ENCODE data around the gene CIITA. TPM values are rescaled to one million over a fixed set of nuclear protein-coding genes. Genes with fewer than 3 reads are reported as not detected.
"Not testable (repeated sequence)": the region's sequence is repeated elsewhere in the genome, so short reads cannot be mapped to it uniquely, and the experiment has no call there.

CIITA gene
- total and polyA plus RNA-seq, 9 donors, result 0.98 to 3.7 (median 1.5) TPM

GRCh38 chr16:10926094-10926493 is 49.1 kb downstream of the CIITA start:
- 60% methylated on average over 2 of the region's 4 CpGs for WGBS (ENCODE audit: insufficient coverage)
- peaks cover 60% of the 10 kb centered on the region for H3K36me3 ChIP-seq (ENCODE audit: control insufficient read depth, insufficient read depth, low read length)
- H3K27ac ChIP-seq (ENCODE audit: low read length), result no peak overlapping the region
- peaks cover 36% of the 10 kb centered on the region for H3K4me1 ChIP-seq (ENCODE audit: control insufficient read depth, insufficient read depth, low read length)
- no peaks in the 10 kb centered on the region for H3K27me3 ChIP-seq (ENCODE audit: control insufficient read depth, insufficient read depth, low read length)
- DNase-seq, result no peak
- H3K9me3 ChIP-seq (replicated peaks; ENCODE audit: control insufficient read depth, low read depth, low read length), result no peaks in the 10 kb centered on the region
- H3K4me3 ChIP-seq (ENCODE audit: low read length), result no peak overlapping the region

- Histone ChIP-seq H3K27ac (ENCODE audit: low read length) (no peak overlapping the region), H3K27me3 (ENCODE audit: control insufficient read depth, insufficient read depth, low read length) (no peaks in the 10 kb centered on the region), H3K4me3 (ENCODE audit: low read length) (no peak overlapping the region), H3K36me3 (ENCODE audit: control insufficient read depth, insufficient read depth, low read length) (peaks cover 57% of the 10 kb centered on the region), H3K9me3 (replicated peaks; ENCODE audit: control insufficient read depth, low read depth, low read length) (no peaks in the 10 kb centered on the region), H3K4me1 (ENCODE audit: control insufficient read depth, insufficient read depth, low read length) (peaks cover 28% of the 10 kb centered on the region)
- DNase-seq, result no peak
- 90% methylated on average over 2 of the region's 5 CpGs for WGBS (ENCODE audit: insufficient coverage)
Observed at GRCh38 chr16:10926867-10927266, 49.9 kb downstream of the CIITA start.

- Histone ChIP-seq H3K27ac (ENCODE audit: low read length) (no peak overlapping the region), H3K36me3 (ENCODE audit: control insufficient read depth, insufficient read depth, low read length) (peaks cover 61% of the 10 kb centered on the region)
Observed at GRCh38 chr16:10927497-10928112, 50.6 kb downstream of the CIITA start.

DNA sequence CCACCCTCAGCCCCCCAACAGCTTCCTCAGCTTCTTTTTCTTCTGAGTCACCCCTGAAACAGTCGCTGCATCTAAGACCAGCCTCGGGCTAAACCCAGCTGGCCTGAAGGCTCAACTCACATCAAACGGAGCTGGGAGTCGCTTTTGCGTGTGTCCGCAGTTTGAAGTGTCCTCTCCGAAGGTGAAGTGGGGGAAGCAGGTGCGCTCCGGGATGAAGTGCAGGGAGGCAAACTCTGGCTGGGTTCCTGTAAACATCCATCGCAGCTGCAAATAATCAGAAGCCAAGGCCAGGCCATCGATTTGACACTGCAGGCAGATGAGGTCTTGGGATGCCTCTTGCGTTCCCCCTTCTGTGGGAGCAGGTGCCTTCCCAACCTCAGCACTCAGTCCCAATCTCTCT is 52.1 kb downstream of the CIITA start:
- not testable (repeated sequence) for H3K4me3 ChIP-seq (ENCODE audit: low read length); H3K9me3 ChIP-seq (replicated peaks; ENCODE audit: control insufficient read depth, low read depth, low read length); H3K27ac ChIP-seq (ENCODE audit: low read length); H3K4me1 ChIP-seq (ENCODE audit: control insufficient read depth, insufficient read depth, low read length); H3K27me3 ChIP-seq (ENCODE audit: control insufficient read depth, insufficient read depth, low read length); DNase-seq
- 82% methylated on average over 8 of the region's 12 CpGs for WGBS (ENCODE audit: insufficient coverage)
- peaks cover 73% of the 10 kb centered on the region for H3K36me3 ChIP-seq (ENCODE audit: control insufficient read depth, insufficient read depth, low read length)

More at GRCh38 chr16:10927497-10928112, 50.6 kb downstream of the CIITA start:
- WGBS (ENCODE audit: insufficient coverage), result 92% methylated on average over 7 of the region's 11 CpGs
- Histone ChIP-seq H3K4me1 (ENCODE audit: control insufficient read depth, insufficient read depth, low read length) (peaks cover 22% of the 10 kb centered on the region), H3K4me3 (ENCODE audit: low read length) (no peak overlapping the region), H3K27me3 (ENCODE audit: control insufficient read depth, insufficient read depth, low read length) (no peaks in the 10 kb centered on the region), H3K9me3 (replicated peaks; ENCODE audit: control insufficient read depth, low read depth, low read length) (no peaks in the 10 kb centered on the region)
- DNase-seq, result no peak

GRCh38 chr16:10929853-10930754 is 53.1 kb downstream of the CIITA start:
- H3K4me1 ChIP-seq (ENCODE audit: control insufficient read depth, insufficient read depth, low read length), result peaks cover 8% of the 10 kb centered on the region
- H3K4me3 ChIP-seq (ENCODE audit: low read length), result no peak overlapping the region
- 81% methylated on average over 12 of the region's 15 CpGs for WGBS (ENCODE audit: insufficient coverage)
- peaks cover 73% of the 10 kb centered on the region for H3K36me3 ChIP-seq (ENCODE audit: control insufficient read depth, insufficient read depth, low read length)
- no peaks in the 10 kb centered on the region for H3K9me3 ChIP-seq (replicated peaks; ENCODE audit: control insufficient read depth, low read depth, low read length)
- H3K27ac ChIP-seq (ENCODE audit: low read length), result no peak overlapping the region
- H3K27me3 ChIP-seq (ENCODE audit: control insufficient read depth, insufficient read depth, low read length), result no peaks in the 10 kb centered on the region
- no peak for DNase-seq

DNA sequence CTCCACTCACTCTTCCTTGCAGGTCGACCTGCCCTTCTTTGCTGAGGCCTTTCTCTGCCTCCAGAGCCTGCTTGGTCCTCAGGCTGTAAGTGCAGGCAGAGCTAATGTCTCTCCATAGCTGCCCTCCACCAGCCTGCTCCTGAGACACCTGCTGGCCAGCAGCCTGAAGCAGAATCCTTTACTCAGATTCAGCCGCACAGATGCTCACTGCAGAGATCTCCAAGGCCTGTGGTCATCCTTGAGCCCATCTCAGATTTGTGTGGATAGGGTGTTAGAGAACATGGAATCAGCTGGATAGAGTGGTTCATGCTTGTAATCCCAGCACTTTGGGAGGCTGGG is 53.7 kb downstream of the CIITA start:
- Histone ChIP-seq H3K27ac (ENCODE audit: low read length) (no peak overlapping the region), H3K4me1 (ENCODE audit: control insufficient read depth, insufficient read depth, low read length) (peaks cover 11% of the 10 kb centered on the region), H3K27me3 (ENCODE audit: control insufficient read depth, insufficient read depth, low read length) (no peaks in the 10 kb centered on the region), H3K36me3 (ENCODE audit: control insufficient read depth, insufficient read depth, low read length) (peaks cover 67% of the 10 kb centered on the region), H3K4me3 (ENCODE audit: low read length) (no peak overlapping the region), H3K9me3 (replicated peaks; ENCODE audit: control insufficient read depth, low read depth, low read length) (no peaks in the 10 kb centered on the region)
- WGBS (ENCODE audit: insufficient coverage), result 53% methylated on average over 2 of the region's 2 CpGs
- DNase-seq, result no peak

DNA sequence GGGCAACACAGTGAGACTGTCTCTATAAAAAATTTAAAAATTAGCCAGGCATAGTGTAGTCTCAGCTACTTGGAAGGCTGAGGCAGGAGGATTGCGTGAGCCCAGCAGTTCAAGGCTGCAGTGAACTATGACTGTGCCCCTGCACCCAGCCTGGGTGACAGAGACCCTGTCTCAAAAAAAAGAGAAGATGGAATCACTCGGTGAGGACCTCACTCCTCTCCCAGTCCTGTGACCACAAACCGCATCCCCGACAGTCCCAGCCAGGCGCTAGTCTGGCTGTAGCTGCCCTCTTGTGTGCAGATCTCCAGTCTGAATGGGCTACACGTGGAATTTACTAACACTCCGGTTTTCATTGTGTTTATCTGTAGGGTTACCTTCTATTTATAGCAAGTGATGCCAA is 54.1 kb downstream of the CIITA start:
- Histone ChIP-seq H3K36me3 (ENCODE audit: control insufficient read depth, insufficient read depth, low read length) (peaks cover 63% of the 10 kb centered on the region), H3K27ac (ENCODE audit: low read length) (no peak overlapping the region), H3K27me3 (ENCODE audit: control insufficient read depth, insufficient read depth, low read length) (no peaks in the 10 kb centered on the region), H3K4me3 (ENCODE audit: low read length) (no peak overlapping the region), H3K4me1 (ENCODE audit: control insufficient read depth, insufficient read depth, low read length) (peaks cover 14% of the 10 kb centered on the region), H3K9me3 (replicated peaks; ENCODE audit: control insufficient read depth, low read depth, low read length) (no peaks in the 10 kb centered on the region)
- WGBS (ENCODE audit: insufficient coverage), result 67% methylated on average over 2 of the region's 7 CpGs
- no peak for DNase-seq

- DNase-seq, result no peak
- H3K4me3 ChIP-seq (ENCODE audit: low read length), result no peak overlapping the region
- peaks cover 63% of the 10 kb centered on the region for H3K36me3 ChIP-seq (ENCODE audit: control insufficient read depth, insufficient read depth, low read length)
- H3K27me3 ChIP-seq (ENCODE audit: control insufficient read depth, insufficient read depth, low read length), result no peaks in the 10 kb centered on the region
- H3K4me1 ChIP-seq (ENCODE audit: control insufficient read depth, insufficient read depth, low read length), result peaks cover 18% of the 10 kb centered on the region
- no peaks in the 10 kb centered on the region for H3K9me3 ChIP-seq (replicated peaks; ENCODE audit: control insufficient read depth, low read depth, low read length)
- 90% methylated on average over 2 of the region's 11 CpGs for WGBS (ENCODE audit: insufficient coverage)
- H3K27ac ChIP-seq (ENCODE audit: low read length), result no peak overlapping the region
Observed at GRCh38 chr16:10931977-10932632, 55.1 kb downstream of the CIITA start.

DNA sequence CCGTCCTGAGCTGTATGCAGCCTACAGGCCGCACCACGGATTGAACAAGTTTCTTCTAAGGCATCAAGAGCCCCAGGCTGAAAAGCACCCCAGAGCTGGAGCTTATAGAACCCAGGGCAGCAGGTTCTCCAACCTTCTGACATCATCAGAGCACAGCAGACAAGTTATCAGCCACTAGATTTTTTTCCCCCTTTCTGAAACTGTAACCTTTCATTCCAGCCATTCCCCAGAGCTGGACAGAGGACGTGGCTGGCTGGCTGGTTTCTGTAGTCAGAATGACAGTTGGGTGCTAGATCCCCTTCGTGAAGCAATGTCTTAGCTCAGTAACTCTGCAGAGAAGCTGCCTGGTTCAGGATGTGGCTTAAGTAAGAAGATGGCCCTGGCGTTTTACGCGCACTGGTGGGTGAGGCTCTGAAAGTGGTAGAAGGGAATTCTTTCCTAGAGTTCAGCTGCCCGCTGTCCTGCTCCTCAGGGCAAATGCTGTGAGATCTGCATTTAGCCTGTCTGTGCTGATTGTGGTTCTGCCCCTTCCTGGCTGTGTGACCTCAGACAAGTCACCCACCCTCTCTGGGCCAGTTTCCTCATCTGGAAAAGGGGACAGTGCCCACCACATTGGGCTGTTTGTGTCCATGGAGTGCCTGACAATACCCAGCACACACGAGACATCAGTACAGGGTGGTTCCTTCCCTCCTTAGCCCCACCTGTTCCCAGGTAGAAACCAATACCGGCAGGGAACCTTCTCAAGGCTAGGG is 56.1 kb downstream of the CIITA start:
- Histone ChIP-seq H3K27ac (ENCODE audit: low read length) (no peak overlapping the region), H3K9me3 (replicated peaks; ENCODE audit: control insufficient read depth, low read depth, low read length) (no peaks in the 10 kb centered on the region), H3K4me1 (ENCODE audit: control insufficient read depth, insufficient read depth, low read length) (peaks cover 28% of the 10 kb centered on the region), H3K36me3 (ENCODE audit: control insufficient read depth, insufficient read depth, low read length) (peaks cover 60% of the 10 kb centered on the region), H3K4me3 (ENCODE audit: low read length) (no peak overlapping the region), H3K27me3 (ENCODE audit: control insufficient read depth, insufficient read depth, low read length) (no peaks in the 10 kb centered on the region)
- 81% methylated on average over 10 of the region's 11 CpGs for WGBS (ENCODE audit: insufficient coverage)
- no peak for DNase-seq

GRCh38 chr16:10933865-10934264 is 56.9 kb downstream of the CIITA start:
- WGBS (ENCODE audit: insufficient coverage), result 69% methylated on average over 7 of the region's 8 CpGs
- Histone ChIP-seq H3K4me3 (ENCODE audit: low read length) (no peak overlapping the region), H3K36me3 (ENCODE audit: control insufficient read depth, insufficient read depth, low read length) (peaks cover 59% of the 10 kb centered on the region), H3K4me1 (ENCODE audit: control insufficient read depth, insufficient read depth, low read length) (peaks cover 35% of the 10 kb centered on the region), H3K9me3 (replicated peaks; ENCODE audit: control insufficient read depth, low read depth, low read length) (no peaks in the 10 kb centered on the region), H3K27ac (ENCODE audit: low read length) (no peak overlapping the region), H3K27me3 (ENCODE audit: control insufficient read depth, insufficient read depth, low read length) (no peaks in the 10 kb centered on the region)
- DNase-seq, result no peak

All from muscle of leg (tissue), 11 donors.